Stimulated activated CD4-positive, alpha-beta T cell treated with anti-CD3 and anti-CD28 coated beads, Interleukin-12 subunit alpha, Interleukin-12 subunit beta, amount 100 ng/mL, for 24 hours (primary cell): ENCODE data around the gene PLEKHG2.

Experiments
- DNase-seq, 2 experiments: peaks; one replicate each; pipeline ENCODE4 v3.0.0-alpha.2; 2020; ENCODE audit warnings: low read depth in 2 of 2

PLEKHG2 gene

DNA sequence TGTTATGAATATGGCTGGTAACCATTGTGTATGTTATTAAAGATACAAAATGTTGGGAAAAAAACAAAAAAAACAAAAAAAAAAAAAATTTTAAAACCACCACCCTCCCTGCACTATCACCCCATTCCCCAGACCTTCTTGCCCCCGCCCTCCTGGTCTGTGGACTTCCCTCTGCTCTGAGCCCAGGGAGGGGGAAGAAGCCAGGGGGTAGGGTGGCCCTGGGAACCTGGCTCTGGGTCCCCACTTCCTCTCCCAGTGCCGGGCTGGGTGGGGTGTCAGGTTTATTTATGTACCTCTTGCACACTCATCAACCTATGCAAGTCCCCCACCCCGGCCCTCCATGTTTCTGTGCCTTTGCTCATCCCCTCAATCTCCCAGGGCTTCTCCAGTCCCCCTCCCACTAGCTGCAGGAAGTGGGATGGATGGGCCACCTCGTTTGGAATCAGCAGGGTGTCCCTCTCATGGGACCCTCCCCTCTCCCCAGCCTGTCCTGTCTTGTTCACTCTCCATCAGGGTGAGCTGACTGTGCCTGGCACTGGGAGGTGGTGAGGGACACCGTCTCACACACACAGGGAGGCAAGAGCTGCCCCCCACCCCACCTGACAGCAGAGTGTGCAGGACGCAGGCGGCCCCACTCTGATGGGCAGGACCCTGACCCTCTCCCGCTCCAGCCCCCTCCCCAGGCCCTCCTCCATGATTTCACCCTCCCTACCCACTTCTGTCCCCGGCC is 27.5 kb upstream of the PLEKHG2 start:
- no peak for DNase-seq

DNA sequence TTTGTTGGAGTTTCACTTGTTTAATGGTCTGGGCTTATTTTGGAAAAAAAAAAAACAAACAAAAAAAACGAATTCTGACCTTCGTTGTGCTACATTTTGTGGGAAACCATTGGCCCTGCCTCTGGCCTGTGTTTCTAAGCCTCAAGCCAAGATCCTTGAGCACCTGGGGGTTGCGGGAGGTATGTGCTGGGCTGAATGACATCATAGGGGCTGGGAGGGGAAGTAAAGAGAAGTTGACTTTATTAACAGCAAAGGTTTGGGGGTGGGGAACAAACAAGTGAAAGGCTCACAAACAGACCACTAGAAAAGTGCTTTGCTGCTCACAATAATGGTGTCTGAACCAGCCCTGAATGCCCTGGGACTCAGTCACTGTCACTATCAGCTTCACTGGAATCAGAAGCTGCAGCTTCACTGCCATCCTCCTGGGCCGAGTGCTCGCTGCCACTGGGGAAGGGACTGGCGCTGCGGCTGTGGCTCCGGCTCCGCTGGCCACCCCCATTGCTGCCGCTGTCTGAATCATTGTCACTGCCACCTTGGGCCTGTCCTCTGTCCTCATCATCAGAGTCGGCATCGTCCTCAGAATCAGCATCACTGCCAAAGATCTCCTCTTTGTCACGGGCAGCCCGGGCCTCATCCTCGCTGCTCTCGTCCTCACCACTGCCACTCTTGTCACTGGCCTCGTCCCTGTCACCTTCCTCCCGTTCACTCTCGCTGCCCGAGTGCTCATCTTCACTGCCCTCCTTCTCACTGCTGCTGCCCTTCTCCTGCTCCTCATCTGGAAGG is 26.6 kb upstream of the PLEKHG2 start:
- DNase-seq: no peak

- DNase-seq: no peak
These were observed 25.9 kb upstream of the PLEKHG2 start for GRCh38 chr19:39386557-39386956.

- no peak for DNase-seq
These were observed 23.8 kb upstream of the PLEKHG2 start for GRCh38 chr19:39388657-39389056.

DNA sequence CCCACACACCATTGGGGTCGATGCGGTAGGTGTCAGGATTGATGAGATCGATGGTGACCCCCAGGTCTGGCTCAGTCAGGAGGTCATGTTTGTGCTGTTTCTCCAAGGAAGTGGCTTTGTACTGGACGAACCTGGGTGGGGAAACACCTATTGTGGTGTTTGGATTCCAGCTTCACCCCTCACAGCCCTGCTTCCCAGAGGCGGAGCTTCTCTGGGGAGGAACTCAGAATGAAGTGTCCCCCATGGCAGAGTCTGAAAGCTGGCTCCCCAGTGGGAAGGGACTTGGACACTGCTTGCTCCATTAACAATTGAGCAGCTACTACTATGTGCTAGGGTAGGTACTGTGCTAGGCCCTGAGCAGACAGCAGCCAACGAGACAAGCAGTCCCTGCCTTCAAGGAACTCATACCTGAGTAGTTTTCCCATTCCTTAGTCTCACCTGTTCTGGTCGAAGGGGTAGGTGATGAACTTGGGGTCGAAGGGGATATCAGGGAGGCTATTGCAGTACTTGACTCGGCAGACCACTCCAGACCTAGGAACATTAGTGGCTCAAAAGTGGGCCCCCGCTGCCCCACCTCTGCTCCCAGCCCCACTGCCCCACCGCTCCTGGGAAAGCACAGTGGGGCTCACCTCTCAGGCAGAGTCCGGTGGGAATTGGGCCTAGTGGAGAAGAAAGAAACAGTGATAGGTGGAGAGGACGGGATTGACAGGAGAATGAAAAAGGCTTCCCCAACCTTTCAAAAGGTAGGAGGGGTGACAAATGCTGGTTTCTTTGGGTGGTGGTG is 22.6 kb upstream of the PLEKHG2 start:
- DNase-seq: no peak

DNA sequence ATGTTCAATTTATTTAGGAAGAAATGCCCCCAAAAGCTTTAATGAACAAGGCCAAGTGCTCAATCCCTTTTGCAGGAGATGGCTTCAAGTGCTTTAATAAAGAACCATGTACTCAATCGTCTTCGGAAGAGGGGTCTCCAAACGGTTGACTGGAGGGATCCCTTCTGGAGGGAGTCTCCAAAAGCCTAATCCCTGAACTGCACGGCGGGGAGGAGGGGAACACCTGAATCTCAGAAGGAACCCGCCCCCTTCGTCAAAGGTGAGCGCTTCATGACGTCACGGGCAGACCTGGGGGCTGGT is 22.1 kb upstream of the PLEKHG2 start:
- DNase-seq: no peak

GRCh38 chr19:39390751-39391437 is 21.6 kb upstream of the PLEKHG2 start, which contains the start of the genes MED29 and PAF1:
Gene MED29 (plus strand): TSS chr19:39391378. CDS start chr19:39391423, 45 bp downstream.
Gene PAF1 (minus strand): TSS chr19:39391106. CDS start chr19:39390864, 242 bp downstream.
- DNase-seq: peak; percentile 89

DNA sequence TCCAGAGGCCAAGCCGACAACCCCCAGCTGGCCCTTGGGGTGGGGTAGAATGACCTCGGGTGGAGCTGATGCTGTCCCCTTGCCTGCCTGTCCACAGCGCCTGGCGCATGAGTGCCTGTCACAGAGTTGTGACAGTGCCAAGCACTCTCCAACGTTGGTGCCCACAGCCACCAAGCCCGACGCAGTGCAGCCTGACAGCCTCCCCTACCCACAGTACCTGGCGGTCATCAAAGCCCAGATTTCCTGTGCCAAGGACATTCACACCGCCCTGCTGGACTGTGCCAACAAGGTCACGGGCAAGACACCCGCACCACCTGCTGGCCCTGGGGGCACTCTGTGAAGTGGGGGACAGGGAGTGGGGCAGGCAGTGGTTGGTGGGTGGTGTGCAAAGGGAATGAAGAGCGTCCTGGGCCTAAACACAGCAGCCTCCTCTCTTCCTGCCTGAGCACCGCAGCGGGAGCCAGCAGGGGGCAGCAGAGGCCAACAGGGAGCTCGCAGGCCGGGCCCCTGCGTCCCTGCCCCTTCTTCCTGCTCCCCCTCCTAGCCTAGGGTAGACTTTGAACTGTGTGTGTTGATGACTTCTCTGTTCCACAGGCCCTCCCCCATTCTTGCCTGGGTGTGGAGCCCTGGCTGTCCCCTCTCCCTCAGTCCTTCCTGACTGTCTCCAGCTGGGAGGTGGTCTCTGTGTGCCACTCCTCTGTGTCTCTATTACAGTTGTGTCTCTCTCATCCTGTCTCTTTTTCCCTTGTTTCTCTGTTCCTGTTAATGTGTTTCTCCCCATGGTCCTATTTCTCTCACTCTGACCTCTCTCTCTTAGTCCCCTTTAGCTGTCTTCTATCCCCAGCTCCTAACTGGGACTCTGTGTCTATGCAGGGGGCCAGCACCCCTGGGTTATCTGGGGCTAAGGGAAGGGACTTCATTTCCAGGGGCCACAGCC is 14.8 kb upstream of the PLEKHG2 start:
- peak; percentile 81 to 94 for DNase-seq

- peak in 1 of 2 experiments; percentile 52 for DNase-seq
These were observed 14.1 kb upstream of the PLEKHG2 start for GRCh38 chr19:39398297-39398864.

GRCh38 chr19:39399668-39400050 is 12.8 kb upstream of the PLEKHG2 start:
- no peak for DNase-seq

DNA sequence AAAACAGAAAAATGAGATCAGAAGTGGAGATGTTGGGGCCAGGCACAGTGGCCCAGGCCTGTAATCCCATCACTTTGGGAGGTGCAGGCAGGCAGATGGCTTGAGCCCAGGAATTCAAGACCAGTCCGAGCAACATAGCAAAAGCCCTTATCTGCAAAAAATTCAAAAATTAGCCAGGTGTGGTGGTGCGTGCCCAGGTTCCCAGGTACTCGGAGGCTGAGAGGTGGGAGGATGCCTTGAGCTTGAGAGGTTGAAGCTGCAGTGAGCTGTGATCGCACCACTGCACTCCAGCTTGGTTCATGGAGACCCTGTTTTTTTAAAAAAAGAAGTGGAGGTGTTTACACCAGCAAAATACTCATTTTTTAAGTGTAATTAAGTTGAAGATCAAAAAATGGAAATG is 12.4 kb upstream of the PLEKHG2 start:
- DNase-seq: no peak

DNA sequence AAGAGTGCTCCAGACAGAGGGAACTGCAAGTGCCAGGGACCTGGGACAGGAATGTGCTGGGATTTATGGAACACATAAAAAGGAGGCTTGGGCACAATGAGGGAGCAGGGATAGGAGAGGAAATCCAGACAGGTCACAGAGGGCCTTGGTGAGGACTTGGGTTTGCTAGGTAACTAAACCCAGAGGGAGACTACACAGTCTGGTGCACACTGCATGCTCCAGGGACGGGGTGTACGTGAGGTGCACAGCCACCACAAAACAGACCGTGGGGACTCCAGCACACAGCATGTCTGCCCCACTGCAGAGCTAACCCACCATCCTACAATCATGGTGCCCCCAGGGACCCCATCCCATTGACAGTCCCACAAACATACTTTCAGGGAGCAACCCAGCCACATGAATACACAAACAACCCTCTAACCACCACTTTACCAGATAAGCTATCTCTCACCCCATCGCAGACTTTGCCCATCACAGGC is 11.4 kb upstream of the PLEKHG2 start:
- no peak for DNase-seq

GRCh38 chr19:39401549-39402345 is 10.7 kb upstream of the PLEKHG2 start:
- peak; percentile 58 to 67 for DNase-seq

DNA sequence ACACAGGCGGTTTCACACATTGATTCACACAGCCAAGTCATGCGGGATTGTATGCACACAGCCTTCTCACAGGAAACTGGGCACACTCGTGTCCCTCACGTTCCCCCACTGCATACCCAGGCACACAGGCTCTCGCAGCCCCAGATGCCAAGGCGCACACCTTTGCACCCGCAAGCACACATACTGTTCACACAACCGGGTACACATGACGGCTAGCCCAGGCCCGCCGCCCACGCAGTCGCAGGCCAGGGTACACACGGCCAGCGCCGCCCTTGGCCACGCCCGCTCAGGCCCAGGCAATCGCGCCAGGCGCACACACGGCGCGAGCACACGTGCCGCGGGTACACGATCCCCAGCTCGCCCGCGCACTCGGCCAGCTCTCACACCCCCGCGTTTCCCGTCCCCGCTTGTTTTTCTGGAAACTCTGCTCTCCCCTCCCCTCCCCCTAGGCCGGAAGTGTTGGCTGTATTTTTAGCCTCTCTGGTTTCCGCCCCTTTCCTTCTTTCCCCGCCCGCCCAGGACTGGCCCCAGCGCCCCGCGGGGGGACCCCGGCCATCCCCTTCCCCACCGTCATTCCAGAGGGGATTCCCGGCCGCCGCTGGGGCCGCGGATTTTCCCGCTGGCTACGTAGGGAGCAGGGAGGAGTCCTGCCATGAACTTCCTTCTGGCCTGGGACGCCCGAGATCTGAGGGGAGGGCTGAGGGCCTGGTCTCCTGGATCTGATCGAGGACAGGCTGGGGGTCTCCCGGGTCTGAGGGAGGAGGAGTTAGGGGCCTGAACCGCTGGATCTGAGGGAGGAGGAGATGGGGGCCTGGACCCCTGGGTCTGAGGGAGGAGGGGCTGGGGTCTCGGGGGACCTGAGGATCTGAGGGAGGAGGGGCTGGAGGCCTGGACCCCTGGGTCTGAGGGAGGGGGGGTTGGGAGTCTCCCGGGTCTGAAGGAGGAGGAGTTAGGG is 9.8 kb upstream of the PLEKHG2 start:
- DNase-seq: peak; percentile 75 to 89

DNA sequence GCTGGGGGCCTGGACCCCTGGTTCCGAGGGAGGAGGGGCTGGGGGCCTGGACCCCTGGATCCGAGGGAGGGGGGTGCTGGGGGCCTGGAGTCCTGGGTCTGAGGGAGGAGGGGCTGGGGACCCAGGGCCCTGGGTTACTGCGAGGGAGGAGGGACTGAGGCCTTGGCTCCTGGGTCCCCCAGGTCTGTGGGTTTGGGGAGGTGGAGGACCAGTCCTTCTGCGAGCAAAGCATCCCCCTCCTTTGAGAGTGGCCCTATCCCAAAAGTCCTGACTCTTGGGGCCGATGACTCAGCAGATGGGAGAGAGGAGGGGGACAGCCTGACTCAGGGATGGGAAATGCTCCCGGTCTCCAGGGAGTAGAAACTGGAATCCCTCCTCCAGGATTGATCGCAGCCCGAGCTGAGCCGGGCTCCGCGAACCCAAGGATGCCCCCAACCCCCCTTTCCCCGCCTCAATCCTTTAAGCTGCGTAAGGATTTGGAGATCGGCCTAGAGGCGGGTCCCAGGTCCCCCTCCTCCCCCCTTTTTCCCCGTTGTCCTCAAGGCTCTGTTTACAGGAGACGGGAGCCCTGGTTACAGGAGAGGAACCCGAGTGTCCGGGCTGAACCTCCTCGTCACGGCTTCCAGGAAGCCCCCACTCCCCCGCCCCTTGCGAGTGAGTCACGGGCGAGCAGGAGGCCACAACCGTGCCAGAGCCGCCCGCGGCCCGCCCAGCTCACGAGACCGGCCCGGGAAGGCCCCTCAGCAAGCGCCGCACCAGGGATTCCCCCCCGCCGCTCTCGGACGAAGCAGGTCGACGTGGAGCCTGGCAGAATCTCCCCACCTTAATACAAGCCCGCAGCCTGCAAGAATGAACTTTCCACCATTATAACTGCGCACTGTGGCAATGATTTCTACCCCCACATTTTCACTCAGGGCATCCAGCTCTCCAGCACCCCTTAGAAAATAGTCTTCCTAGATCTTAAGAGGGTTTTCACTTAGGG is 8.8 kb upstream of the PLEKHG2 start:
- peak; percentile 85 to 94 for DNase-seq

GRCh38 chr19:39405261-39405957 is 7.1 kb upstream of the PLEKHG2 start:
- no peak for DNase-seq
